HepG2 (cell line): ENCODE data around the gene EFNA3. TPM values are rescaled to one million over a fixed set of nuclear protein-coding genes. Genes with fewer than 3 reads are reported as not detected.

ENCODE experiments used
- AHDC1 ChIP-seq: sonication (generic); formaldehyde crosslinking; IDR thresholded peaks from 2 replicates; pipeline ENCODE4 v1.5.1; 2020; ENCODE audit warnings: mild to moderate bottlenecking, missing genetic modification reagents, borderline replicate concordance
- CREM ChIP-seq, 2 experiments: sonication (generic) in 1 of 2; formaldehyde crosslinking in 1 of 2; IDR thresholded peaks; 2 replicates each; pipeline versions ENCODE4 v1.4.0 to v1.6.1; 2016 to 2020; ENCODE audit warnings: antibody characterized with exemption in 1 of 2, mild to moderate bottlenecking in 1 of 2, missing genetic modification reagents in 1 of 2
- ETV6 ChIP-seq: sonication (generic); formaldehyde crosslinking; conservative IDR thresholded peaks from 2 replicates; pipeline ENCODE4 v1.4.0; 2020; ENCODE audit warnings: missing genetic modification reagents
- FOXM1 ChIP-seq: sonication (generic); formaldehyde crosslinking; IDR thresholded peaks from 2 replicates; pipeline ENCODE4 v1.5.0; 2020; ENCODE audit warnings: missing genetic modification reagents
- JDP2 ChIP-seq: sonication (generic); formaldehyde crosslinking; IDR thresholded peaks from 2 replicates; pipeline ENCODE4 v1.8.1; 2022; ENCODE audit warnings: missing genetic modification reagents, borderline replicate concordance
- LBX2 ChIP-seq: sonication (generic); formaldehyde crosslinking; IDR thresholded peaks from 2 replicates; pipeline ENCODE4 v1.5.0; 2020; ENCODE audit warnings: missing genetic modification reagents, mild to moderate bottlenecking, borderline replicate concordance
- MTERF4 ChIP-seq: sonication (generic); formaldehyde crosslinking; IDR thresholded peaks from 2 replicates; pipeline ENCODE4 v1.8.0; 2023; ENCODE audit warnings: mild to moderate bottlenecking, missing genetic modification reagents
- MTF2 ChIP-seq: sonication (generic); formaldehyde crosslinking; IDR thresholded peaks from 2 replicates; pipeline ENCODE4 v1.5.0; 2020; ENCODE audit warnings: missing genetic modification reagents, borderline replicate concordance
- NFE2L2 ChIP-seq: fragments of 150-350 bp; IDR thresholded peaks from 2 replicates; pipeline ENCODE4 v1.6.1; 2014; ENCODE audit warnings: low read length
- ONECUT2 ChIP-seq: sonication (generic); formaldehyde crosslinking; IDR thresholded peaks from 2 replicates; pipeline ENCODE4 v1.4.0; 2020; ENCODE audit warnings: missing genetic modification reagents
- SMAD3 ChIP-seq: sonication (generic); formaldehyde crosslinking; IDR thresholded peaks from 2 replicates; pipeline ENCODE4 v1.4.0; 2020; ENCODE audit warnings: missing genetic modification reagents
- TIGD3 ChIP-seq: sonication (generic); formaldehyde crosslinking; IDR thresholded peaks from 2 replicates; pipeline ENCODE4 v1.5.1; 2020; ENCODE audit warnings: mild to moderate bottlenecking, missing genetic modification reagents, borderline replicate concordance
- YEATS4 ChIP-seq: sonication (generic); formaldehyde crosslinking; IDR thresholded peaks from 2 replicates; pipeline ENCODE4 v1.4.0; 2020; ENCODE audit warnings: missing genetic modification reagents, borderline replicate concordance
- ZMAT3 ChIP-seq: sonication (generic); formaldehyde crosslinking; conservative IDR thresholded peaks from 2 replicates; pipeline ENCODE4 v1.7.0; 2021; ENCODE audit warnings: missing genetic modification reagents
- ZNF580 ChIP-seq: IDR thresholded peaks from 2 replicates; pipeline ENCODE4 v1.6.1; 2016; ENCODE audit warnings: low read depth, borderline replicate concordance
- ZNF792 ChIP-seq: IDR thresholded peaks from 2 replicates; pipeline ENCODE4 v1.6.1; 2016
- ZNF883 ChIP-seq: sonication (generic); formaldehyde crosslinking; IDR thresholded peaks from 2 replicates; pipeline ENCODE4 v1.5.1; 2020; ENCODE audit warnings: mild to moderate bottlenecking, missing genetic modification reagents; ENCODE audit errors: not compliant biosample characterization
- polyA plus RNA-seq, 8 experiments: library from polyadenylated mRNA; depleted of rRNA in 3 of 8; stranded (reverse) in 7 of 8; unstranded in 1 of 8; fragments of >200 nt; fragmentation: Illumina TruSeq in 4 of 8; extraction: Trizol in 4 of 8; gene quantifications; 2 replicates each; pipeline versions ENCODE4 v1.2.1 to v1.2.3, GENCODE V29; 2011 to 2016; ENCODE audit warnings: low read depth in 4 of 8, missing spikeins in 1 of 8, mixed read lengths in 1 of 8; ENCODE audit not compliant: insufficient read depth in 1 of 8
- total RNA-seq, 5 experiments: library from RNA; depleted of rRNA; stranded (reverse); fragments of >200 nt; fragmentation: Illumina TruSeq; extraction: Trizol; gene quantifications; 2 replicates each; pipeline ENCODE4 v1.2.3, GENCODE V29; 2016; ENCODE audit warnings: low read depth in 1 of 5

The EFNA3 gene
- total and polyA plus RNA-seq, 2 of the 13 experiments (the other 11 are each of a cell fraction or from before 2014, with no cell fraction given), result 1.0 to 5.7 TPM

GRCh38 chr1:155050560-155051341 is 27.9 kb upstream of the EFNA3 start, which contains the start of gene ADAM15 (continued):
- peak; percentile 58; the same call in 1 of the 2 replicates for TF ChIP-seq AHDC1 (CRISPR knock-in tag)
- no peak; the same call in 1 of the 2 replicates for TF ChIP-seq FOXM1 (CRISPR knock-in tag)
- TF ChIP-seq ETV6, result no peak; the same call in 1 of the 2 replicates
- TF ChIP-seq ZNF883 (CRISPR knock-in tag), result peak; percentile 77
- peak; percentile 78; the same call in 1 of the 2 replicates for TF ChIP-seq LBX2 (CRISPR knock-in tag)
- no peak for TF ChIP-seq CREM (IDR thresholded peaks at IDR 0.05)
- TF ChIP-seq CREM (CRISPR knock-in tag; IDR thresholded peaks at IDR 0.05), result no peak
- peak; percentile 64; the same call in 1 of the 2 replicates for TF ChIP-seq SMAD3 (CRISPR knock-in tag)
- TF ChIP-seq ZMAT3 (CRISPR knock-in tag), result peak; percentile 96
- TF ChIP-seq YEATS4 (CRISPR knock-in tag), result peak; percentile 83
- TF ChIP-seq ONECUT2, result no peak
- TF ChIP-seq JDP2, result 0 out of 2 replicates have a peak, but pooled peaks have one; percentile 39
- TF ChIP-seq MTERF4, result peak; percentile 98
- TF ChIP-seq ZNF580 (CRISPR knock-in tag), result peak; percentile 100
- no peak for TF ChIP-seq NFE2L2
- TF ChIP-seq ZNF792, result peak; percentile 44; the same call in 1 of the 2 replicates
- TF ChIP-seq TIGD3, result no peak
- peak; percentile 87; the same call in 1 of the 2 replicates for TF ChIP-seq MTF2
